GM23338 (cell line): ENCODE measurements around the gene CNNM2. TPM values are rescaled to one million over a fixed set of nuclear protein-coding genes. Genes with fewer than 3 reads are reported as not detected.

ENCODE experiments used
- ATAC-seq: fragments of 200-7000 bp; cut with Tn5 transposase; 3 replicates; pipeline ENCODE4 v1.9.1; 2020
- DNase-seq: peaks from one replicate; pipeline ENCODE4 v3.0.0-alpha.2; 2015; ENCODE audit warnings: low spot score
- H2AFZ ChIP-seq: fragments of 200-600 bp; sonication (generic); 2 replicates; pipeline ENCODE4 v1.8.0; 2016; ENCODE audit warnings: antibody characterized with exemption, mild to moderate bottlenecking, moderate library complexity
- H3F3A ChIP-seq: fragments of 200-600 bp; sonication (generic); replicated peaks from 2 replicates; pipeline ENCODE4 v1.8.0; 2017; ENCODE audit warnings: antibody characterized with exemption, mixed run types, low read depth
- H3K27ac ChIP-seq: fragments of 200-600 bp; sonication (generic); 2 replicates; pipeline ENCODE4 v1.6.1; 2016; ENCODE audit warnings: low read depth
- H3K27me3 ChIP-seq: fragments of 200-600 bp; sonication (generic); 2 replicates; pipeline ENCODE4 v1.8.0; 2016; ENCODE audit warnings: mild to moderate bottlenecking, mixed run types, moderate library complexity; ENCODE audit not compliant: insufficient read depth
- H3K36me3 ChIP-seq: fragments of 200-600 bp; sonication (generic); 2 replicates; pipeline ENCODE4 v1.8.0; 2016; ENCODE audit warnings: mild to moderate bottlenecking; ENCODE audit not compliant: insufficient read depth
- H3K4me1 ChIP-seq: fragments of 200-600 bp; sonication (generic); 2 replicates; pipeline ENCODE4 v1.8.0; 2016; ENCODE audit warnings: mild to moderate bottlenecking, moderate library complexity; ENCODE audit not compliant: insufficient read depth
- H3K4me2 ChIP-seq: fragments of 200-600 bp; sonication (generic); 2 replicates; pipeline ENCODE4 v1.7.1; 2017; ENCODE audit warnings: mixed run types
- H3K4me3 ChIP-seq: fragments of 200-600 bp; sonication (generic); 2 replicates; pipeline ENCODE4 v1.6.1; 2016; ENCODE audit warnings: mixed run types
- H3K79me2 ChIP-seq: fragments of 200-600 bp; sonication (generic); replicated peaks from 2 replicates; pipeline ENCODE4 v1.8.0; 2017; ENCODE audit warnings: mild to moderate bottlenecking; ENCODE audit not compliant: insufficient read depth
- H3K9me2 ChIP-seq: fragments of 200-600 bp; sonication (generic); 2 replicates; pipeline ENCODE4 v1.8.0; 2017; ENCODE audit not compliant: insufficient read depth
- H4K20me1 ChIP-seq: fragments of 200-600 bp; sonication (generic); replicated peaks from 2 replicates; pipeline ENCODE4 v1.8.0; 2017; ENCODE audit warnings: mild to moderate bottlenecking; ENCODE audit not compliant: insufficient read depth
- H3K27ac Mint-ChIP-seq: 2 replicates; pipeline ENCODE4 v1.8.0; 2020; ENCODE audit warnings: inconsistent platforms, mild to moderate bottlenecking, moderate library complexity, mixed read lengths
- H3K27me3 Mint-ChIP-seq: 3 replicates; pipeline ENCODE4 v1.8.0; 2022; ENCODE audit warnings: low read depth, mild to moderate bottlenecking, moderate library complexity, mixed read lengths, inconsistent platforms; ENCODE audit not compliant: insufficient read depth, poor library complexity
- H3K36me3 Mint-ChIP-seq: 3 replicates; pipeline ENCODE4 v1.8.0; 2021; ENCODE audit warnings: low read depth, mild to moderate bottlenecking, inconsistent platforms, moderate library complexity, mixed read lengths
- H3K4me1 Mint-ChIP-seq: 3 replicates; pipeline ENCODE4 v1.8.0; 2020; ENCODE audit warnings: mild to moderate bottlenecking, inconsistent platforms, mixed read lengths
- H3K4me3 Mint-ChIP-seq: 3 replicates; pipeline ENCODE4 v1.8.0; 2021; ENCODE audit warnings: moderate library complexity, mild to moderate bottlenecking, inconsistent platforms, mixed read lengths
- H3K9me3 Mint-ChIP-seq: 3 replicates; pipeline ENCODE4 v1.8.0; 2020; ENCODE audit warnings: moderate library complexity, mild to moderate bottlenecking, inconsistent platforms, mixed read lengths
- CREB1 ChIP-seq: fragments of 250-450 bp; sonication (Bioruptor Pico); IDR thresholded peaks from 2 replicates; pipeline ENCODE4 v1.5.0; 2020; ENCODE audit warnings: low read depth, mild to moderate bottlenecking, moderate library complexity
- EZH2 ChIP-seq: fragments of 200-600 bp; sonication (generic); IDR thresholded peaks from one replicate; pipeline ENCODE4 v1.8.0; 2017; ENCODE audit warnings: antibody characterized with exemption, mild to moderate bottlenecking, low read depth; ENCODE audit not compliant: unreplicated experiment
- EZH2phosphoT487 ChIP-seq: fragments of 200-600 bp; sonication (generic); IDR thresholded peaks from one replicate; pipeline ENCODE4 v1.8.1; 2018; ENCODE audit warnings: antibody characterized with exemption; ENCODE audit not compliant: unreplicated experiment
- JUNB ChIP-seq: IDR thresholded peaks from one replicate; pipeline ENCODE4 v1.6.1; 2016; ENCODE audit warnings: antibody characterized with exemption; ENCODE audit not compliant: unreplicated experiment
- POLR2AphosphoS5 ChIP-seq: IDR thresholded peaks from 2 replicates; pipeline ENCODE4 v1.6.1; 2016; ENCODE audit warnings: antibody characterized with exemption, low read depth
- REST ChIP-seq: IDR thresholded peaks from one replicate; pipeline ENCODE4 v1.6.1; 2018; ENCODE audit warnings: antibody characterized with exemption; ENCODE audit not compliant: unreplicated experiment
- STAT1 ChIP-seq: IDR thresholded peaks from one replicate; pipeline ENCODE4 v1.6.1; 2016; ENCODE audit warnings: antibody characterized with exemption; ENCODE audit not compliant: unreplicated experiment
- ZNF114 ChIP-seq: fragments of 250-450 bp; sonication (Bioruptor Pico); IDR thresholded peaks from 2 replicates; pipeline ENCODE4 v1.5.0; 2020; ENCODE audit warnings: mild to moderate bottlenecking, moderate library complexity
- ZNF462 ChIP-seq: fragments of 250-450 bp; sonication (Bioruptor Pico); IDR thresholded peaks from 2 replicates; pipeline ENCODE4 v1.5.0; 2020; ENCODE audit warnings: mild to moderate bottlenecking, moderate library complexity
- polyA plus RNA-seq: library from polyadenylated mRNA; unstranded; fragments of >200 nt; fragmentation: Nextera tagmentation; extraction: Ambion mirVana; gene quantifications from 2 replicates; pipeline ENCODE4 v1.2.1, GENCODE V29; 2016
- total RNA-seq: library from RNA; depleted of rRNA; stranded (reverse); fragments of >200 nt; shearing (Covaris generic); gene quantifications from 2 replicates; pipeline ENCODE4 v1.2.3, GENCODE V29; 2014
- TF ChIP-seq, protein P1 (sequence below), 2 experiments: fragments of 200-600 bp in 1 of 2; sonication (generic) in 1 of 2; conservative IDR thresholded peaks; 2 replicates each; pipeline versions ENCODE4 v1.5.1 to v1.6.1; 2016 to 2017; ENCODE audit warnings: antibody characterized with exemption in 2 of 2, low read depth in 2 of 2, mild to moderate bottlenecking in 2 of 2, moderate library complexity in 1 of 2

CNNM2 gene
- total and polyA plus RNA-seq, 2 experiments from 2014 or later = 4.5 to 31.3 TPM

GRCh38 chr10:102994531-102995295 is 76.6 kb downstream of the CNNM2 start (continued):
- TF ChIP-seq CREB1 (CRISPR knock-in tag) = no peak
- no peak for TF ChIP-seq EZH2phosphoT487
- TF ChIP-seq, protein P1, sequence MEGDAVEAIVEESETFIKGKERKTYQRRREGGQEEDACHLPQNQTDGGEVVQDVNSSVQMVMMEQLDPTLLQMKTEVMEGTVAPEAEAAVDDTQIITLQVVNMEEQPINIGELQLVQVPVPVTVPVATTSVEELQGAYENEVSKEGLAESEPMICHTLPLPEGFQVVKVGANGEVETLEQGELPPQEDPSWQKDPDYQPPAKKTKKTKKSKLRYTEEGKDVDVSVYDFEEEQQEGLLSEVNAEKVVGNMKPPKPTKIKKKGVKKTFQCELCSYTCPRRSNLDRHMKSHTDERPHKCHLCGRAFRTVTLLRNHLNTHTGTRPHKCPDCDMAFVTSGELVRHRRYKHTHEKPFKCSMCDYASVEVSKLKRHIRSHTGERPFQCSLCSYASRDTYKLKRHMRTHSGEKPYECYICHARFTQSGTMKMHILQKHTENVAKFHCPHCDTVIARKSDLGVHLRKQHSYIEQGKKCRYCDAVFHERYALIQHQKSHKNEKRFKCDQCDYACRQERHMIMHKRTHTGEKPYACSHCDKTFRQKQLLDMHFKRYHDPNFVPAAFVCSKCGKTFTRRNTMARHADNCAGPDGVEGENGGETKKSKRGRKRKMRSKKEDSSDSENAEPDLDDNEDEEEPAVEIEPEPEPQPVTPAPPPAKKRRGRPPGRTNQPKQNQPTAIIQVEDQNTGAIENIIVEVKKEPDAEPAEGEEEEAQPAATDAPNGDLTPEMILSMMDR (conservative IDR thresholded peaks at IDR 0.05; ENCODE audit: low read depth in 2 of 2) = no peak
- TF ChIP-seq EZH2 = no peak
- no peak for TF ChIP-seq POLR2AphosphoS5

DNA sequence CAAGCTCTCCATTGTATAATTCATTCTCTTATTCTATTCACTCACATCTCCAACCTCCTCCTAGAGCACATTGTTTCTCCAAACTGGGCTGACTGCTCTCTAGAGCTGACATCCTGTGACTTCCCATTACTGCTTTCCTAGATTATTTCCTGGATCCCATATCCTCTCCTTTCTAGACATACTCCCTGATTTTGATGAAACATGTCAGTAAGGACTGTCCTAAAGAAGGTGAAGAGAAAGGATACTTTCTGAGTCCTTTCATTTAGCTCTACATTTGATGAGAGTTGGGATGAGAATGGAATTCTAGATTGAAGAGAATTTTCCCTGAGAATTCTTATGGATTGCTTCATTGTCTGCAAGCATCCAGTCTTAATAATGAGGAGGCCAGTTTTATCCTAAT is 78.8 kb downstream of the CNNM2 start:
- H2AFZ ChIP-seq = no peak overlapping the region
- Mint-ChIP-seq H3K27me3 (peaks cover 7% of the 10 kb centered on the region), H3K4me1 (peaks cover 16% of the 10 kb centered on the region), H3K9me3 (peaks cover 15% of the 10 kb centered on the region; the same call in 2 of the 3 replicates), H3K4me3 (no peak overlapping the region), H3K27ac (no peak overlapping the region), H3K36me3 (no peaks in the 10 kb centered on the region)
- H3K27ac ChIP-seq = no peak overlapping the region; the same call in 1 of the 2 replicates
- no peak for DNase-seq
- TF ChIP-seq STAT1 = no peak
- TF ChIP-seq ZNF114 (CRISPR knock-in tag) = no peak
- TF ChIP-seq REST = no peak
- TF ChIP-seq ZNF462 (CRISPR knock-in tag) = no peak
- TF ChIP-seq JUNB = no peak
- peaks cover 16% of the 10 kb centered on the region; the same call in 1 of the 2 replicates for H3K4me1 ChIP-seq
- H3K9me2 ChIP-seq = no peaks in the 10 kb centered on the region
- no peak overlapping the region for H3K4me2 ChIP-seq
- no peaks in the 10 kb centered on the region for H3K27me3 ChIP-seq
- no peaks in the 10 kb centered on the region for H3K36me3 ChIP-seq
- no peak for ATAC-seq
- H3K79me2 ChIP-seq = no peaks in the 10 kb centered on the region
- H3K4me3 ChIP-seq = no peak overlapping the region
- H3F3A ChIP-seq = no peaks in the 10 kb centered on the region
- no peaks in the 10 kb centered on the region for H4K20me1 ChIP-seq
